Measurements from ENCODE around the gene SURF6. TPM values are rescaled to one million over a fixed set of nuclear protein-coding genes. Genes with fewer than 3 reads are reported as not detected.
A peak's percentile ranks its signal among the peaks of the same experiment; 100 is the strongest.

The SURF6 gene
- total RNA-seq, 1 experiment from 2014 or later: 15.5 TPM

- H3K36me3 ChIP-seq: peaks cover 78% of the 10 kb centered on the region
- H3K4me3 ChIP-seq: no peak overlapping the region
- no peaks in the 10 kb centered on the region for H3K9me3 ChIP-seq (replicated peaks)
- no peaks in the 10 kb centered on the region for H3K27me3 ChIP-seq (replicated peaks)
- peaks cover 6% of the 10 kb centered on the region for H3K4me1 ChIP-seq (replicated peaks)
- no peak overlapping the region for H3K27ac ChIP-seq
- no peak for DNase-seq (ENCODE audit: low read depth in 1 of 2, low spot score in 2 of 2)
Observed at GRCh38 chr9:133360400-133361393, 24.7 kb upstream of the SURF6 start.

GRCh38 chr9:133359399-133360175 lies 23.6 kb upstream of the SURF6 start:
- Histone ChIP-seq H3K27me3 (replicated peaks) (no peaks in the 10 kb centered on the region), H3K27ac (no peak overlapping the region)
- no peak for DNase-seq (ENCODE audit: low read depth in 1 of 2, low spot score in 2 of 2)

GRCh38 chr9:133357656-133358055 lies 21.7 kb upstream of the SURF6 start:
- Histone ChIP-seq H3K27me3 (replicated peaks) (no peaks in the 10 kb centered on the region), H3K27ac (no peak overlapping the region), H3K9me3 (replicated peaks) (no peaks in the 10 kb centered on the region), H3K36me3 (peaks cover 72% of the 10 kb centered on the region), H3K4me1 (replicated peaks) (peaks cover 13% of the 10 kb centered on the region), H3K4me3 (no peak overlapping the region)
- no peak for DNase-seq (ENCODE audit: low read depth in 1 of 2, low spot score in 2 of 2)

More at GRCh38 chr9:133359399-133360175, 23.6 kb upstream of the SURF6 start:
- peaks cover 70% of the 10 kb centered on the region for H3K36me3 ChIP-seq
- H3K9me3 ChIP-seq (replicated peaks): no peaks in the 10 kb centered on the region
- H3K4me3 ChIP-seq: no peak overlapping the region
- H3K4me1 ChIP-seq (replicated peaks): peaks cover 13% of the 10 kb centered on the region

GRCh38 chr9:133356391-133357091 lies 20.6 kb upstream of the SURF6 start, which contains the start of the genes SURF1 and SURF2:
Gene SURF1, minus strand, starts transcription at chr9:133356487. Its CDS starts 34 bp downstream, at chr9:133356453.
Gene SURF2, plus strand, starts transcription at chr9:133356550. Its CDS starts 43 bp downstream, at chr9:133356593.
- Histone ChIP-seq H3K9me3 (replicated peaks) (no peaks in the 10 kb centered on the region), H3K27ac (no peak within 1 kb of the TSS), H3K4me1 (replicated peaks) (peaks cover 13% of the 10 kb centered on the region), H3K36me3 (peaks cover 72% of the 10 kb centered on the region), H3K27me3 (replicated peaks) (no peaks in the 10 kb centered on the region), H3K4me3 (peak within 1 kb of the TSS; percentile 64)
- peak; percentile 22 to 84 for DNase-seq (ENCODE audit: low read depth in 1 of 2, low spot score in 2 of 2)

GRCh38 chr9:133355881-133356357 lies 19.9 kb upstream of the SURF6 start:
- no peaks in the 10 kb centered on the region for H3K27me3 ChIP-seq (replicated peaks)
- H3K9me3 ChIP-seq (replicated peaks): no peaks in the 10 kb centered on the region
- peak overlapping the region; percentile 64 for H3K4me3 ChIP-seq
- H3K4me1 ChIP-seq (replicated peaks): peaks cover 13% of the 10 kb centered on the region
- DNase-seq (ENCODE audit: low read depth in 1 of 2, low spot score in 2 of 2): no peak
- peaks cover 72% of the 10 kb centered on the region for H3K36me3 ChIP-seq
- H3K27ac ChIP-seq: no peak overlapping the region

- no peak for DNase-seq (ENCODE audit: low read depth in 1 of 2, low spot score in 2 of 2)
- H3K4me3 ChIP-seq: no peak overlapping the region; the same call in 1 of the 2 replicates
- H3K27ac ChIP-seq: no peak overlapping the region
- H3K36me3 ChIP-seq: peaks cover 72% of the 10 kb centered on the region
- H3K4me1 ChIP-seq (replicated peaks): peaks cover 15% of the 10 kb centered on the region
- no peaks in the 10 kb centered on the region for H3K27me3 ChIP-seq (replicated peaks)
- no peaks in the 10 kb centered on the region for H3K9me3 ChIP-seq (replicated peaks)
Observed at GRCh38 chr9:133354766-133355165, 18.8 kb upstream of the SURF6 start.

- Histone ChIP-seq H3K27ac (no peak overlapping the region), H3K4me3 (no peak overlapping the region), H3K36me3 (peaks cover 72% of the 10 kb centered on the region), H3K9me3 (replicated peaks) (no peaks in the 10 kb centered on the region), H3K4me1 (replicated peaks) (peaks cover 26% of the 10 kb centered on the region), H3K27me3 (replicated peaks) (no peaks in the 10 kb centered on the region)
- DNase-seq (ENCODE audit: low read depth in 1 of 2, low spot score in 2 of 2): no peak
Observed at GRCh38 chr9:133353548-133353947, 17.6 kb upstream of the SURF6 start.

GRCh38 chr9:133352635-133353340 lies 16.8 kb upstream of the SURF6 start:
- DNase-seq (ENCODE audit: low read depth in 1 of 2, low spot score in 2 of 2): no peak
- Histone ChIP-seq H3K4me3 (no peak overlapping the region), H3K9me3 (replicated peaks) (no peaks in the 10 kb centered on the region), H3K36me3 (peaks cover 74% of the 10 kb centered on the region), H3K27me3 (replicated peaks) (no peaks in the 10 kb centered on the region), H3K4me1 (replicated peaks) (peaks cover 26% of the 10 kb centered on the region), H3K27ac (no peak overlapping the region)

- H3K4me3 ChIP-seq: no peak overlapping the region
- H3K4me1 ChIP-seq (replicated peaks): peaks cover 25% of the 10 kb centered on the region
- peak in 1 of 2 experiments; percentile 57 for DNase-seq (ENCODE audit: low read depth in 1 of 2, low spot score in 2 of 2)
- H3K9me3 ChIP-seq (replicated peaks): no peaks in the 10 kb centered on the region
- peaks cover 69% of the 10 kb centered on the region for H3K36me3 ChIP-seq
- H3K27me3 ChIP-seq (replicated peaks): no peaks in the 10 kb centered on the region
- no peak overlapping the region for H3K27ac ChIP-seq
Observed at GRCh38 chr9:133351908-133352634, 16.1 kb upstream of the SURF6 start.

GRCh38 chr9:133351526-133351907 lies 15.5 kb upstream of the SURF6 start:
- H3K36me3 ChIP-seq: peaks cover 72% of the 10 kb centered on the region

GRCh38 chr9:133349965-133350616 lies 14.1 kb upstream of the SURF6 start:
- H3K27ac ChIP-seq: no peak overlapping the region
- DNase-seq (ENCODE audit: low read depth in 1 of 2, low spot score in 2 of 2): no peak
- peaks cover 86% of the 10 kb centered on the region for H3K36me3 ChIP-seq

More at GRCh38 chr9:133351526-133351907, 15.5 kb upstream of the SURF6 start:
- Histone ChIP-seq H3K4me3 (no peak overlapping the region), H3K27ac (no peak overlapping the region), H3K27me3 (replicated peaks) (no peaks in the 10 kb centered on the region), H3K9me3 (replicated peaks) (no peaks in the 10 kb centered on the region), H3K4me1 (replicated peaks) (peaks cover 26% of the 10 kb centered on the region)
- DNase-seq (ENCODE audit: low read depth in 1 of 2, low spot score in 2 of 2): no peak

More at GRCh38 chr9:133349965-133350616, 14.1 kb upstream of the SURF6 start:
- peaks cover 25% of the 10 kb centered on the region for H3K4me1 ChIP-seq (replicated peaks)
- H3K4me3 ChIP-seq: no peak overlapping the region
- no peaks in the 10 kb centered on the region for H3K9me3 ChIP-seq (replicated peaks)
- no peaks in the 10 kb centered on the region for H3K27me3 ChIP-seq (replicated peaks)

Data from SJSA1 (cell line).